HUES48 (cell line): ENCODE results near the gene LTO1.

Experiments used
- H3K27ac ChIP-seq: one replicate; pipeline ENCODE4 v1.7.0; 2013; ENCODE audit warnings: low read depth, low read length, inconsistent platforms
- H3K27me3 ChIP-seq: 2 replicates; pipeline ENCODE4 v1.6.1; 2013; ENCODE audit warnings: mild to moderate bottlenecking, low read length; ENCODE audit not compliant: control insufficient read depth, insufficient read depth
- H3K36me3 ChIP-seq: 2 replicates; pipeline ENCODE4 v1.6.1; 2013; ENCODE audit warnings: low read length; ENCODE audit not compliant: control insufficient read depth, insufficient read depth
- H3K4me1 ChIP-seq: 2 replicates; pipeline ENCODE4 v1.6.1; 2013; ENCODE audit warnings: mild to moderate bottlenecking, low read length; ENCODE audit not compliant: control insufficient read depth, insufficient read depth
- H3K4me3 ChIP-seq: 2 replicates; pipeline ENCODE4 v1.5.1; 2013; ENCODE audit warnings: mild to moderate bottlenecking, low read depth, low read length
- H3K9ac ChIP-seq: 2 replicates; pipeline ENCODE4 v1.6.1; 2013; ENCODE audit warnings: mild to moderate bottlenecking, low read depth, low read length, moderate library complexity
- H3K9me3 ChIP-seq: 2 replicates; pipeline ENCODE4 v1.6.1; 2013; ENCODE audit warnings: low read length; ENCODE audit not compliant: control insufficient read depth, insufficient read depth

The LTO1 gene

GRCh38 chr11:69620683-69621290 is 54.4 kb downstream of the LTO1 start:
- Histone ChIP-seq H3K4me3 (no peak overlapping the region), H3K27ac (no peak overlapping the region), H3K36me3 (no peaks in the 10 kb centered on the region), H3K9ac (no peak overlapping the region), H3K27me3 (no peaks in the 10 kb centered on the region), H3K4me1 (no peaks in the 10 kb centered on the region), H3K9me3 (no peaks in the 10 kb centered on the region)

GRCh38 chr11:69618237-69618636 is 56.9 kb downstream of the LTO1 start:
- Histone ChIP-seq H3K4me3 (no peak overlapping the region), H3K9me3 (no peaks in the 10 kb centered on the region), H3K9ac (no peak overlapping the region), H3K27ac (no peak overlapping the region), H3K4me1 (peaks cover 4% of the 10 kb centered on the region; the same call in 1 of the 2 replicates), H3K27me3 (no peaks in the 10 kb centered on the region), H3K36me3 (no peaks in the 10 kb centered on the region)

- Histone ChIP-seq H3K27me3 (no peaks in the 10 kb centered on the region), H3K9ac (no peak overlapping the region), H3K9me3 (no peaks in the 10 kb centered on the region), H3K36me3 (no peaks in the 10 kb centered on the region), H3K27ac (no peak overlapping the region), H3K4me3 (no peak overlapping the region), H3K4me1 (peaks cover 4% of the 10 kb centered on the region; the same call in 1 of the 2 replicates)
These were observed 57.5 kb downstream of the LTO1 start for GRCh38 chr11:69617682-69618081.

GRCh38 chr11:69617220-69617619 is 57.9 kb downstream of the LTO1 start:
- peaks cover 4% of the 10 kb centered on the region; the same call in 1 of the 2 replicates for H3K4me1 ChIP-seq

More at GRCh38 chr11:69617220-69617619, 57.9 kb downstream of the LTO1 start:
- no peaks in the 10 kb centered on the region for H3K27me3 ChIP-seq
- H3K27ac ChIP-seq: no peak overlapping the region
- H3K36me3 ChIP-seq: no peaks in the 10 kb centered on the region
- no peak overlapping the region for H3K4me3 ChIP-seq
- H3K9me3 ChIP-seq: no peaks in the 10 kb centered on the region
- H3K9ac ChIP-seq: no peak overlapping the region
